Activated gamma-delta T cell treated with Interleukin-2 at 50 U/mL for 16 hours (primary cell): ENCODE results near the gene MRPL3.
"Not testable (repeated sequence)": the region's sequence is repeated elsewhere in the genome, so short reads cannot be mapped to it uniquely, and the experiment has no call there.

Experiments used
- DNase-seq: peaks from one replicate; pipeline ENCODE4 v3.0.0-alpha.2; 2020

The MRPL3 gene

GRCh38 chr3:131491775-131492174 is 11.0 kb downstream of the MRPL3 start:
- no peak for DNase-seq

GRCh38 chr3:131491084-131491483 is 11.7 kb downstream of the MRPL3 start:
- no peak for DNase-seq

DNA sequence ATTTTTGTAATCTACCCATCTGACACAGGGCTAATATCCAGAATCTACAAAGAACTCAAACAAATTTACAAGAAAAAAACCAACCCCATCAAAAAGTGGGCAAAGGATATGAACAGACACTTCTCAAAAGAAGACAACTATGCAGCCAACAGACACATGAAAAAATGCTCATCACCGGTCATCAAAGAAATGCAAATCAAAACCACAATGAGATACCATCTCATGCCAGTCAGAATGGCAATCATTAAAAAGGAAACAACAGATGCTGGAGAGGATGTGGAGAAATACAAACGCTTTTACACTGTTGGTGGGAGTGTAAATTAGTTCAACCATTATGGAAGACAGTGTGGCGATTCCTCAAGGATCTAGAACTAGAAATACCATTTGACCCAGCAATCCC is 16.2 kb downstream of the MRPL3 start:
- not testable (repeated sequence) for DNase-seq

DNA sequence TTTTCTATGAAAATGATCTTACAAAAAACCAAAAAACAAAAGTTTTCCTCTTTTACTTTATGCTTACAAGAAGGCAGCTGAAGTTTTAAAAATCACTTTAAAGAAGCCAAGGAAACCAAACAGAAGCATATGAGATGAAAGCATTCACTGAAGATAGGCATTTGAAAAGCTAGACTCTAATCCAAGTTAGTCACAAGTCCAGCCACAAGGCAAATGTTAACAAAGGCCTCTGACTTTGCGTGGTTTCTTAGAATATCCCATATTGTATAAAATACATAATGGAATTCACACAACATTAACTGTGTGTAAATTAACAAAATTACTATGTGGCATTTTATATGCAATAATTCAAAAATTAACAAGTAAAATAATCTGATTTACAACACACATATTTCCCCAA is 17.7 kb downstream of the MRPL3 start:
- DNase-seq = no peak

DNA sequence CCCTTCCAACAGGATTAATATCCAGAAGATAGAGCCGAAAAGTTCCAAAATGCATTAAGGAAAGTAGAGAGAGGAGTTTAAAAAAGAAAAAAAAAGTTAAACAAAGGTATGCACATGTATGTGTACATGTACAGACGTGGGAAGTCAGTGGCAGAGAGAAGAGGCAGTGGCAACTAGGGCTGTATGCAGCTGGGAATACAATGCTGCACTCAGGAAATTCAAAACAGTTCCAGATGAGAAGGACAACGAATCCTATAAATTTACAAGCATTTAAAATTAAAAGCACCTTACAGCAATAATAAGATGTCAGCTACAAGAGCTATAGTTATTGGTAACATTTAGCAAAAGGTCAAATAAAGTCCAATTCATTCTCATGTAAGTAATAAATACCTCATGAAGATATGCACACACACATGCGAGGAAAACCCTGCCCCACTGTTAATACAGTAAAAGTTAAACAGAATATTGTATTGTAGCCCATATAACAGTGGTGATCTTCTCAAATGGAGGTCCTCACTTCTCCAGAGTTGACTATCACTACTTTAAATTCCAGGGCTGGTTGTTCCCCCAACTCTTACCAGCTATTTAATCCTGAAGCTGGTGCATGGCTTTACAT is 18.2 kb downstream of the MRPL3 start:
- no peak for DNase-seq

DNA sequence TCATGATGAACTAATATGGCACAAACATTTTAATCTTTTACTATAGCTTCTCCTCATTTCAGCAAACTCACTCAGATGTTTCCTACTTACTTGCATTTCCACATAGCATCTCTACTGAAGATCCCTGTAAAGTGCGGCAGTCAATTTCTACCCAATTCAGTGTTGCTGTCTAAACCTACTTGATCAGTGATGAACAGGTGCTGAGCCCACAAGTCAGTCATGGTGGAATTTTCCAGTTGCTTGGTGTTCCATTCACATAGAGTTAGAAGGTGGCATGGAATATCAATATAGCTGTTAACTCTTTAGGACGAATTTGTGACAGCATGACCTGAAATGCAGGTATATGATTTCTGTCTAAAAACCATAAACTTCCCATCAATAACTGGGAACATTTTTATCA is 22.7 kb downstream of the MRPL3 start:
- no peak for DNase-seq

DNA sequence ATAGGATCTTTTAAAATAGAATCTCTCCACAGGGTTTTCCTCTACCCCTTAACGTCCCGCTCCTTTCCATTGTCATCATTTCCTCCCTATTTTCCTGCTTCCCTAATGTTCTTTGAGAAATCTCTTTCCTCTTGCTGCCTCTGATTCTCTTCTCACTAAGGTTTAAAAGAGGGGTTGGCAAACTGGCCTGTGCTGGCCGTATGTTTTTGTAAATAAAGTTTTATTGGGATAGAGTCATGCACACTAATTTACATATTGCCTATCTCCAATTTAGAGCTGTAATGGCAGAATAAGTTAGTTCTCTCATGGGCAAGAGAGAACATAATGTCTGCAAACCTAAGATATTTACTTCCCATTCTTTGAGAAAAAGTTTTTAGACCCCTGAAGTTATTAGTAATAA is 25.0 kb downstream of the MRPL3 start:
- DNase-seq = no peak

GRCh38 chr3:131474115-131474514 is 28.7 kb downstream of the MRPL3 start:
- no peak for DNase-seq

DNA sequence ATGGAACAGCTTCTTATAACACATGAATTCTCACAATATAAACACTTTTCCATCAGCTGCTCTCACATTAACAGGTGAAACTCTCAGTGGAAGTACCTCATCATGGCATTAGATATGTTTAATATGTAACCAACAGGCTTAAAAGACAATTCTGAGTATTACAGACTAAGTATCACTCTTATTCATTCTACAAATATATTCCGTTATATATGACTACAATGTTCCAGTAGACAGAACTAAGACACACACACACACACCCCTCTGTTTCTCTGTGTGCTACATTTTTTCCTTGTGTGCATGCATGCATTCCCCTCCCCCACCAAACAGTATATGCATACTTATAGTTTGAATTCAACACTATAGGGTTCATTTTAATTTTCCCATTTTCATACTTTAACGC is 32.4 kb downstream of the MRPL3 start:
- DNase-seq = no peak

GRCh38 chr3:131458653-131459052 is 44.1 kb downstream of the MRPL3 start:
- DNase-seq = no peak

DNA sequence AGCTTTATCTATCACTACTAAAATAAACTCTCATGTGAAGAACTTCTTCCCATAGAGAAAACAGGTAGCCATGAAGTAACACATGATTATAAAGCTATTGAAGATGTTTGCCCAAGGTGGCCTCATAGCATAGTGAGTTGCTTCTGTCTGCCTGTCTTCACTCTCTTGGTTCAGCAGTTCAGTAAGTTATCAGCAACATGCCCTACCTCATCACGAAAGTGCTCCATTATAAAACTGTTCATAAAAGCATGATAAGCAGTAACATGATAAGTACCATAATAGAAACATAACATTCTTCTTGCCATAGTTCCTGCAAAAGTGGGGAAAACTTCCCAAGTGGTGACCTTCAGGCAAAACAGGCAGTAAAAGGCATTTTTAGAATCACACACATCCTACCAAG is 45.6 kb downstream of the MRPL3 start:
- DNase-seq = no peak

GRCh38 chr3:131454501-131454900 is 48.3 kb downstream of the MRPL3 start:
- no peak for DNase-seq

GRCh38 chr3:131453533-131453932 is 49.2 kb downstream of the MRPL3 start:
- no peak for DNase-seq

DNA sequence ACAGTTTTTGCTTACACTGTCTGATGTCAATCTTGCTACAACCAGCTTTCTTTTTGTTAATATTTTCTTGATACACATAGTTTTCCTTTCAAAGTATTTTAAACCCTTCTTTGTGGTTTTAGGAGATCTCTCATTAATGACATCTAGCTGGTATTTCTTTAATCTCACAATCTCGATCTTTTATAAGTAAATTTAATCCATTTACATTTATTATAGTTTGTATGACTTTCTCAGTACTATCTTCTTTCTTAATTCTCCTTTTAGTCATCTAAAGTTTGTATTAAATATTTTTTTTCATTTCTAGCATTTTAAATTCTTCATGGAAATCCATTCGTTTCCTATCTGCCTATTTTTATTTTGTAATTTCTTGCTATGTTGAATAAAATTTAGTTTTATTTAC is 55.4 kb downstream of the MRPL3 start:
- DNase-seq = no peak

DNA sequence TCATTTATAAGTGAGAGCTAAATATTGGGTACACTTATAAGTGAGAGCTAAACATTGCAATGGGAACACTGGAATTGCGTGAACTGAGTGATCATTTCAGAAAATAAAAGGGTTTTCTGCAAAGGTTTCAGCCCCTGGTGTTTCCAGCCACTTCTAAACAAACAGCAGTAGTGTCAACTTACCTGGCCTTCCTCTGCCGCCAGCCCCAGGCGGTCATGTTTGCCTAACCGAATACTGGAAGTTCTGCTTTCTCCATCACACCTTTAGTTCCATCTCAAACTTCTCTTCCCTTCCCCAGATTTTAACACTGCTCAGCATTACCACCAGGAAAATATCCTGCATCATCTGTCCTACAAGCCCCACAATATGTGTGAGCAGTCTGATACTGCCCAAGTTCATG is 58.6 kb downstream of the MRPL3 start:
- DNase-seq = no peak

- no peak for DNase-seq
Measured at GRCh38 chr3:131439084-131439483, 63.7 kb downstream of the MRPL3 start.

DNA sequence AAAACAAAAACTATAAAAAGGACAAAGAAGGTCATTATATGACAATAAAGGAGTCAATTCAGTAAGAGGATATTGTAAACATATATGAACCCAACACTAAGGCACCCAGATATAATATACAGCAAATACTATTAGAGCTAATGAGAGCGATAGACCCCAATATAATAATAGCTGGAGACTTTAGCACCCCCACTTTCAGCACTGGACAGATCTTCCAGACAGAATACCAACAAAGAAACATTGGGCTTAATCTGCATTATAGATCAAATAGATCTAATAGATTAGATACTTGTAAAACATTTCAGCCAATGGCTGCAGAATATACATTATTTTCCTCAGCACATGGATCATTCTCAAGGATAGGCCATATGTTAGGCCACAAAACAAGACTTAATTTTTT is 67.8 kb downstream of the MRPL3 start:
- DNase-seq = no peak

- no peak for DNase-seq
Measured at GRCh38 chr3:131432441-131432840, 70.3 kb downstream of the MRPL3 start.

GRCh38 chr3:131431754-131432153 is 71.0 kb downstream of the MRPL3 start:
- DNase-seq = no peak

DNA sequence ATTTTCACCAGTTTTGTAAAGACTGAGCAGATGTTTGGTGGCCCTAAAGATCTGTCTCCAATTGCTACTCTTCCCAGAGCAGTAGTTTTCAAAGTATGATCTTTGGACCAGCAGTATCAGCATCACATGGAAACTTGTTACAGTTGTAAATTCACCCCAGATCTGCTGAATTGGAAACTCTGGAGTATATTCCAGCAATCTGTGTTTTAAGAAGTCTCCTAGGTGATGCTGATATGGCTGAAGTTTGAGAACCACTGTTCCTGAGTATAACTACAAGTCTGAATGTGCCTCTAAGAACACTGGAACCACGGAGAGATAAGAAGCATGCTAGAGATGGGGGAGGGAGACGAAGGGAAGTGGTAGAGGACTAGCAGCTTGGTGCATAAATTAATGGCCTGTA is 75.5 kb downstream of the MRPL3 start:
- no peak for DNase-seq

DNA sequence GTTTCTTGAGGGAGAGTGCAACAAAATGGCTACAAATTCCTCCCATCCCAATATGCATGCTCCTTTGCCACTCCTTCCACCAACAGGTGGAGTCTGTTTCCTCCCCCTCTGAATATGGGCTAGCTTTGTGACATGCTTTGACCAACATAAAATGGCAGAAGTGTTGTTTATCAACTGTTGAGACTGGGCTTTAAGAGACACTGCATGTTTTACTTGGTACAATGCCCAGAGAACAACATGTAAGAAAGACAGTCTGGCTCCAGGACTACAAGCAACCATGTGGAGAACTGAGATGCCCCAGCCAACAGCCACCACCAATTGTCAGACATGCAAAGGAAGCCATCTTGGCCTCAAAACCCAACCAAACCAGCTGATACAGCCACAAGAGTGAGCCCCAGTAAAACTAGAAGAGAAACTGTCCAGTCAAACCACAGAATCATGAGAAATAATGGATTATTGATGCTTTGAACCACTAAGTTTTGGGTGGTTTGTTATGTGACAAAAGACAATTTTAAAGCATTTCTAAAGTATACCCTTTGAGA is 80.7 kb downstream of the MRPL3 start:
- DNase-seq = no peak

GRCh38 chr3:131421301-131421700 is 81.5 kb downstream of the MRPL3 start:
- no peak for DNase-seq

- no peak for DNase-seq
Measured at GRCh38 chr3:131417751-131418150, 85.0 kb downstream of the MRPL3 start.
